Subcutaneous adipose tissue (tissue), 4 donors: ENCODE results near the gene AGK. TPM values are rescaled to one million over a fixed set of nuclear protein-coding genes. Genes with fewer than 3 reads are reported as not detected.

Experiments used
- total RNA-seq, 4 donors: library from RNA; depleted of rRNA; stranded (reverse); fragments of >200 nt; gene quantifications; one replicate each; pipeline ENCODE4 v1.1.0, GENCODE V29; 2016
- TF ChIP-seq, protein P1 (sequence below): fragments of 450-650 bp; IDR thresholded peaks from one replicate; pipeline ENCODE4 v1.5.1; 2016; ENCODE audit warnings: low read depth, mild to moderate bottlenecking, control low read depth, antibody characterized with exemption, moderate library complexity

AGK gene
- total RNA-seq, 4 donors from 2014 or later: 14.3 to 16.6 (median 15.6) TPM

GRCh38 chr7:141663081-141663849, 112.1 kb downstream of the AGK start:
- TF ChIP-seq, protein P1, sequence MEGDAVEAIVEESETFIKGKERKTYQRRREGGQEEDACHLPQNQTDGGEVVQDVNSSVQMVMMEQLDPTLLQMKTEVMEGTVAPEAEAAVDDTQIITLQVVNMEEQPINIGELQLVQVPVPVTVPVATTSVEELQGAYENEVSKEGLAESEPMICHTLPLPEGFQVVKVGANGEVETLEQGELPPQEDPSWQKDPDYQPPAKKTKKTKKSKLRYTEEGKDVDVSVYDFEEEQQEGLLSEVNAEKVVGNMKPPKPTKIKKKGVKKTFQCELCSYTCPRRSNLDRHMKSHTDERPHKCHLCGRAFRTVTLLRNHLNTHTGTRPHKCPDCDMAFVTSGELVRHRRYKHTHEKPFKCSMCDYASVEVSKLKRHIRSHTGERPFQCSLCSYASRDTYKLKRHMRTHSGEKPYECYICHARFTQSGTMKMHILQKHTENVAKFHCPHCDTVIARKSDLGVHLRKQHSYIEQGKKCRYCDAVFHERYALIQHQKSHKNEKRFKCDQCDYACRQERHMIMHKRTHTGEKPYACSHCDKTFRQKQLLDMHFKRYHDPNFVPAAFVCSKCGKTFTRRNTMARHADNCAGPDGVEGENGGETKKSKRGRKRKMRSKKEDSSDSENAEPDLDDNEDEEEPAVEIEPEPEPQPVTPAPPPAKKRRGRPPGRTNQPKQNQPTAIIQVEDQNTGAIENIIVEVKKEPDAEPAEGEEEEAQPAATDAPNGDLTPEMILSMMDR: no peak

GRCh38 chr7:141664450-141664849, 113.2 kb downstream of the AGK start:
- TF ChIP-seq, protein P1: no peak

- TF ChIP-seq, protein P1: no peak
Measured at GRCh38 chr7:141665208-141666035, 114.2 kb downstream of the AGK start.

GRCh38 chr7:141666071-141666470, 114.9 kb downstream of the AGK start:
- TF ChIP-seq, protein P1: no peak

DNA sequence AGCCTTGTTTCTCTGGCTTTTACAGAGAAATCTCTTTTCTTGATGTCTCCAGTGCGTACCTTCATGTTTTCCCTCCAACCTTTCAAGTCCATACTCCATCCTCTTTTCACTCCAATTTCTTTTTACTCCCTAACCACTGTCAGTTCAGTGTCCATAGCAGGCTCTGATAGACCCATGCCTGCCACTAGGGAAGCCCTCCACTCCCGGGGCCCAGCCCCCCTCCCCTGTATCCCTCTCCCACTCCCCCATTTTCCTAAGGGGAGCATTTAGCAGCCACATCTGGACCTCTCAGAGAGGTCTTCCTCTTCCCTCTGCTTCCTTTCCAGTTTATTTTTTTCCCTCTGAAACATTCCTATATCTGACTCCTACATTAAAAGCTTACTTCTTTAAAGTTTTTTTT, 117.6 kb downstream of the AGK start:
- TF ChIP-seq, protein P1: no peak

GRCh38 chr7:141671705-141672496, 120.7 kb downstream of the AGK start:
- TF ChIP-seq, protein P1: no peak
